ENCODE measurements around the gene EPHA6. TPM values are rescaled to one million over a fixed set of nuclear protein-coding genes. Genes with fewer than 3 reads are reported as not detected.

Gene EPHA6
- polyA plus RNA-seq, 2 of the 4 experiments (the other 2 are of a cell fraction) = 0.08 TPM

- Histone ChIP-seq H3K4me1 (no peaks in the 10 kb centered on the region), H3K27ac (no peak overlapping the region), H3K4me3 (no peak overlapping the region), H3K4me2 (no peak overlapping the region), H3K9me3 (no peaks in the 10 kb centered on the region)
- no peak for TF ChIP-seq POLR2AphosphoS2 (conservative IDR thresholded peaks at IDR 0.05; ENCODE audit: low read length)
- no peak for TF ChIP-seq TFCP2L1 (CRISPR knock-in tag; IDR thresholded peaks at IDR 0.05)
- TF ChIP-seq FOSB (CRISPR knock-in tag; IDR thresholded peaks at IDR 0.05) = no peak
- no peak for TF ChIP-seq JUNB (IDR thresholded peaks at IDR 0.05)
- TF ChIP-seq CBX2 (IDR thresholded peaks at IDR 0.05; ENCODE audit: borderline replicate concordance, low read depth) = no peak
- no peak for TF ChIP-seq NPAS2 (CRISPR knock-in tag; IDR thresholded peaks at IDR 0.05; ENCODE audit: borderline replicate concordance)
- no peak for TF ChIP-seq KDM5A (IDR thresholded peaks at IDR 0.05)
- TF ChIP-seq MAX (IDR thresholded peaks at IDR 0.05) = no peak
- TF ChIP-seq PBX3 (IDR thresholded peaks at IDR 0.05) = no peak
- TF ChIP-seq MAZ (IDR thresholded peaks at IDR 0.05; ENCODE audit: borderline replicate concordance, low read depth, low read length) = no peak
- TF ChIP-seq FOXS1 (CRISPR knock-in tag; IDR thresholded peaks at IDR 0.05) = no peak
- TF ChIP-seq RFX5 (IDR thresholded peaks at IDR 0.05) = no peak
- no peak for TF ChIP-seq BHLHE40 (IDR thresholded peaks at IDR 0.05; ENCODE audit: low read depth, low read length)
- no peak for TF ChIP-seq TP53 (CRISPR knock-in tag; IDR thresholded peaks at IDR 0.05)
- TF ChIP-seq CTCF (IDR thresholded peaks at IDR 0.05) = no peak
- TF ChIP-seq MAFK (IDR thresholded peaks at IDR 0.05; ENCODE audit: partially characterized antibody) = no peak
- no peak for TF ChIP-seq HEYL (CRISPR knock-in tag; IDR thresholded peaks at IDR 0.05)
- TF ChIP-seq CHD2 (IDR thresholded peaks at IDR 0.05; ENCODE audit: low read length, partially characterized antibody) = no peak
- TF ChIP-seq NR3C1 (IDR thresholded peaks at IDR 0.05) = no peak
- CTCF ChIA-PET = no interaction called here
- POLR2A ChIA-PET = no interaction called here
- ATAC-seq (no peak), FAIRE-seq (no peak), DNase-seq (ENCODE audit: low read depth in 1 of 2, low spot score in 1 of 2) (no peak)
- 2% methylated on average over 2 of the region's 2 CpGs for WGBS (ENCODE audit: missing lambda C conversion rate)
These were observed 275.2 kb downstream of the EPHA6 start for GRCh38 chr3:97089621-97090020.

- FAIRE-seq = no peak
- Histone ChIP-seq H3K27ac (no peak overlapping the region), H3K4me3 (no peak overlapping the region), H3K4me2 (no peak overlapping the region), H3K4me1 (no peaks in the 10 kb centered on the region), H3K9me3 (no peaks in the 10 kb centered on the region)
- ChIA-PET POLR2A (no interaction called here), CTCF (no interaction called here)
- no peak for ATAC-seq
- DNase-seq (ENCODE audit: low read depth in 1 of 2, low spot score in 1 of 2) = no peak
- TF ChIP-seq TFCP2L1 (CRISPR knock-in tag; IDR thresholded peaks at IDR 0.05) (no peak), POLR2A (IDR thresholded peaks at IDR 0.05; ENCODE audit: low read length) (no peak), CHD4 (IDR thresholded peaks at IDR 0.05; ENCODE audit: borderline replicate concordance) (no peak), ZSCAN20 (CRISPR knock-in tag; IDR thresholded peaks at IDR 0.05) (no peak), RAD21 (conservative IDR thresholded peaks at IDR 0.05 in 1 of 2, IDR thresholded peaks at IDR 0.05 in 1 of 2) (no peak), FOSB (CRISPR knock-in tag; IDR thresholded peaks at IDR 0.05) (no peak)
These were observed 288.2 kb downstream of the EPHA6 start for GRCh38 chr3:97102641-97103040.

GRCh38 chr3:97105989-97106651, 291.7 kb downstream of the EPHA6 start:
- H3K4me1 ChIP-seq = no peaks in the 10 kb centered on the region
- WGBS (ENCODE audit: missing lambda C conversion rate) = 15% methylated on average over 4 of the region's 4 CpGs
- ChIA-PET CTCF (no interaction called here), POLR2A (no interaction called here)
- FAIRE-seq (no peak), DNase-seq (ENCODE audit: low read depth in 1 of 2, low spot score in 1 of 2) (no peak), ATAC-seq (no peak)
- no peak for TF ChIP-seq HOXB13 (CRISPR knock-in tag; IDR thresholded peaks at IDR 0.05; ENCODE audit: low read depth)
- TF ChIP-seq RNF2 (IDR thresholded peaks at IDR 0.05; ENCODE audit: borderline replicate concordance, low read depth) = no peak
- no peak for TF ChIP-seq ZC3H11A (IDR thresholded peaks at IDR 0.05)
- no peak for TF ChIP-seq HOXA7 (CRISPR knock-in tag; IDR thresholded peaks at IDR 0.05)
- TF ChIP-seq NFE2L2 (conservative IDR thresholded peaks at IDR 0.05; ENCODE audit: low read length) = no peak
- TF ChIP-seq ZSCAN20 (CRISPR knock-in tag; IDR thresholded peaks at IDR 0.05) = no peak
- no peak for TF ChIP-seq MAX (IDR thresholded peaks at IDR 0.05)
- no peak for TF ChIP-seq ZNF302 (CRISPR knock-in tag; IDR thresholded peaks at IDR 0.05)
- TF ChIP-seq MAFK (IDR thresholded peaks at IDR 0.05; ENCODE audit: partially characterized antibody) = peak; percentile 60
- H3K9me3 ChIP-seq = no peaks in the 10 kb centered on the region
- H3K4me3 ChIP-seq = no peak overlapping the region
- no peak overlapping the region for H3K27ac ChIP-seq
- H3K4me2 ChIP-seq = no peak overlapping the region

Data from A549 (cell line).